GM21367 (cell line): ENCODE data around the gene NSMCE1.
"Not testable (repeated sequence)": the region's sequence is repeated elsewhere in the genome, so short reads cannot be mapped to it uniquely, and the experiment has no call there.

Experiments used
- ATAC-seq: cut with Tn5 transposase; IDR thresholded peaks from one replicate; pipeline ENCODE4 v1.9.1; 2021; ENCODE audit not compliant: unreplicated experiment

The NSMCE1 gene

DNA sequence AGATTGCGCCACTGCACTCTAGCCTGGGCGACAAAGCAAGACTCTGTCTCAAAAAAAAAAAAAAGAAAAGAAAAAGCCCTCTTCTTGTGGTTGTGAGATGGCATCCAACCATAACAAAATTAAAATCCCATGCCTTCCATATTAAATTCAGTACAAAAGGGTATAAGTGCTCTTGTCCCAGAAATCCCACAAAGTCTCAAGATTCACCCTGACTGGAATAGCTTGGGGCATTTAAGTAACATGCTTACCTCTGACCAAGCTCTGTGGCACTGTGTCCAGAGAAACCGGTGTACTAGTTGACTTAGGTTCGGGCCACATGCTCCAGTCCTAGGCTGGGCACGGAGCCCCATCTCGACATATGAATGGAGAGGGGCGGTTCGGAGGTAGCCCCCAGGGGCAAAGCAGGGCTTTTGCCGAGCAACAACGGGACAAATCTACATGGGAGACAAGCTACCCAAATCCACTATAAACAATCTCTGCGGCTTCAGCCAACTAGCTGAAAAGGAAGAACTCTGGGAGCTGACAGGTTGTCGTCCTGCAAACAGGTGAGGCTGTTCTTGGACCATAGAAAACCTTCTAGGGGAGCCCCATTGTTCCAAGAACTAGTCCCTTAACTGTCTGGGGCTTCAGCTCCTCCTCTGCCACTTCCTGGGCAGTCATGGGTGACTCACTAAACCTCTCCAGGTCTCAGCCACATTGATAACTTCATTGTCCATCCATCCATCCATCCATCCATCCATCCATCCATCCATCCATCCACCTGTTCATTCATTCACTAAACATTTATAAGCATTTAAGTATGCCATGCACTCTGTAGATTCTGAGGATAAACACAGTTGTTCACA, 34.9 kb upstream of the NSMCE1 start:
- no peak for ATAC-seq

DNA sequence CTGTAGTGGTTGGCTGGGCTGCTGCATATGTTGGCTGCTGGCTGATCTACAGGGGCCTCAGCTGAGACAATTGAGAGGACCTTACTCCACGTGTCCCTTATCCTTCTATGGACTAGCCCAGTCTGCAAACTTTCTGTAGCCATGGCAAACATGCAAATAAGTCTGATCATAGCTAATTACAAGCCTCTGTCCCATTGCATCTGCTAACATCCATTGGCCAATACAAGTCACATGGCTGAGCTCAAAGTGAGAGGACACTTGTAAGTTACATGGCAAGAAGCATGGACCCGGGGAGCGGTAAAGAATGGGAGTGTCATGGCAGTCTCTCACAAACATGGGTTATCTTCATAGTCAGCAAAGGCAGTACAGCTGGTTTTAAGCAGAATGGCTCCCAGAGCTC, 33.6 kb upstream of the NSMCE1 start:
- no peak for ATAC-seq

DNA sequence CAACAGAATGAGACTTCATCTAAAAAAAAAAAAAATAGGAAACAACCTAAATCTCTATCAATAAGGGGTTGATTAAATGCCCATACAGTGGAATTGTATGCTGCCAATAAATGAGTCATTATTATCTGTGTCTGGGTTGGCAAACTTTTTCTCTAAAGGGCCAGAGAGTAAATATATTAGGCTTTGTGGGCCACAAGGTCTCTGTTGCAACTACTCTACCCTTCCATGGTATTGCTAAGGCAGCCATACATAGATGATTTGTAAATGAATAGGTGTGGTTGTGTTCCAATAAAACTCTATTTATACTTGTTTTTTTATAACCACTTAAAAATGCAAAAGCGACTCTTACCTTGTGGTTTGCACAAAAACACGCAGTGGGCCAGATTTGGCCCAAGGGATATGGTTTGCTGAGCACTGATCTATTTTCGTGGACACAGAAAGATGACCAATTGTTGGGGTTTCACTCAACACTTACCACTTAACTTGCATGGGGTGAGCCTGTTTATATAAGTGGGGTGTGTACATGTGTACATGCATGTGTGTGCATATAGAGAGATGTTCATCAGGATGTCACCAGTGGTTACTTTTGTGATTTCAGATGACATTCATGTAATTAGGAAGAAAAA, 32.8 kb upstream of the NSMCE1 start:
- ATAC-seq: no peak

DNA sequence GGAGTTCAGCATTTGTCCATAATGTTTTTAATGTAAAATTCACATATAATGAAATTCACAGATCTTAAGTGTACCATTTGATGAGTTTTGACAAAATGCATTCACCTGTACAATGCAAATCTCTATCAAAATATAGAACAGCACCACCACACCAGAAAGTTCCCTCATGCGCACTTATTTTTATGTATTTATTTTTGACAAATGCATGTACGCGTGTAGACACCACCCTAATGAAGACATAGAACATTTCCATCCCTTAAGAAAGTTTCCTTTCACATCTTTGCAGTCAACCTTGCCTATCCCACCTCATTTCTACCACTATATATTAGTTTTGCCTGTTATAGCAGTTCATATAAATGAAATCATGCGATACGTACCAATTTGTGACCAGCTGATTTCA, 29.6 kb upstream of the NSMCE1 start:
- no peak for ATAC-seq

DNA sequence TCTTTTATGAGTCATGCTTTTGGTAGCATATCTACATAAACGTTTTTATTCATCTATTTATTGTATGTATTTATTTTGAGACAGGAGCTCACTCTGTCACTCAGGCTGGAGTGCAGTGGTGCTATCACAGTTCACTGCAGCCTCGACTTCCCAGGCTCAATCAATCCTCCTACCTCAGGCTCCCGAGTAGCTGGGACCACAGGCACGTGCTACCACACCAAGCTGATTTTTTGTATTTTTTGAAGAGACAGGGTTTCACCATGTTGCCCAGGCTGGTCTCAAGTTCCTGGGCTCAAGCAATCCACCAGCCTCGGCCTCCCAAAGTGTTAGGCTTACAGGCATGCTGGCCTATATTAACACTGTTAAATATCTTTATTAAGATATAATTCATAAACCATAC, 24.8 kb upstream of the NSMCE1 start:
- no peak for ATAC-seq

DNA sequence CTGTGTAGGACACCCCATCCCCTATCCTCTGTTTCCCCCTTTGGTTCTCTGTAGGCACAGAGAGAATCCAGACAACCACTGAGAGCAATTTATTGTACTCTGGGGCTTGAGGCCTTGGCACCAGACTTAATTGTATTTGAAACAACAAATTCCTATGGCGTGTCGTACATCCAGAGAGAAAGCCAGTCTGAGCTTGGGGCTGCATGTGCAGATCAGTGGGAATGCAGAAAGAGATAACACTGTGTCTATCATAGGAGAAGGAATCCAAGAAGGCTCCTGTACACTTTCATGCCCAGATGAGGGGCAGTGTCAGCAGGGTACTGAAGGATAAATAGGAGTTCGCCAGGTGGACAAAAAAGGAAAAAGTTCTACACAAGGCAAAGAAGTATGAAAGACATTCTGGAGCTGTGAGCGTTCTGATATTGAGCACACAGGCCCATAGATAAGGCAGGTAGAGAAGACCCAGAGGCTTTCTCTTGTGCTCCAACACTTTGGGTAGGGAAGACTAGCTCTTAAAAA, 23.2 kb upstream of the NSMCE1 start:
- no peak for ATAC-seq

DNA sequence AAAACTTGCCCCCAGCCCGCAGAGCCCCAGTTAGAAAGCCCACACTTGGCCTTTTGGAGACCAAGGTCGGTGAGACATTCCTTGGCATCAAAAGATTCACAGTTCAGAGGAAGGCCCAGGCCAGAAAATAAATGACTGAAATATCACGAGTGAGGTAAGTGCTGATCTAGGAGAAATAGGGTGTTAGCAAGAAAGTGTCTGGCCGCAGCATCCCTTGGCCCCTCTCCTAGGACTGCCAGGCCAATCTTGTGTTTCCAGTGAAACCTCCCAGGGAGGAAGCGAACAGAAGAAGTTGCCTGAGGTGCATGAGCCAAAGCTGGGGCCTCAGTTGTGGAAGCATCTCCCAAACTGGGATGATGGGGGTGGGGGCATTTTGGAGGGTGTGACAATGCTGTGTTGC, 22.5 kb upstream of the NSMCE1 start:
- no peak for ATAC-seq

DNA sequence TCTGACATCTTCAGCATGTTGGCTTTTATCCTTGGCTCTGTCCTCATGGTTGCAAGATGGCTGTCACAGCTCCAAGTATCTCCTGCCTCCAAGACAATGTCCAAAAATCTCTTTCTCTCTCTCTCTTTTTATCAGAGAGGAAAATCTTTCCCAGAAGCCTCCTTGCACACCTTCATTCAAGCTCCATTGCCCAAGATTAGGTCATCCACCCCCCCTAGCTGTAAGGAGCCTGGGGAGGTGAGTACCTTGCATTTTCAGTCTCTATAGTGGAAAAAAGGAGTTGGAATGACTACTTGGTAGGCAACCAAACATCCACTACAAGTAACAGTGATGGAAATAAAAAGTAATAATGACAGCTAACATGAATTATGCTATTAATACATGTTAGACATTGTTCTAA, 22.0 kb upstream of the NSMCE1 start:
- ATAC-seq: no peak

DNA sequence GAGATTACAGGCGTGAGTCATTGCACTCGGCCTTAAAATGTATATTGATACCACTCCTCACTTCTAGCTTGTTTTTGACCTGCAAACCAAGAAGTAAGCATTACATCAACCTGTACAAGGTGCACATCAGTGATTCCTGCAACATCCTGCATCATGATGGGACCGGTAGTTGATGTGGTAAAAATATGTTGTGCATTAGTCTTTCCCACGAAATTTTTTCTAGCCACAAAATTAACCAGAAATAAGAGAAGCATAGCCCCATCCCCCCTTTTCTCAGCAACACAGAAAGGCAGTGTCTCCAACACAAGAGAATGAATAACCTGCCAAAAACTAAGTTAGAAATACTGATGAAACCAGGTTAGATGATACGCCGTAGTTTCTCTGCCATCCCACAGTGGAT, 21.1 kb upstream of the NSMCE1 start:
- ATAC-seq: no peak

DNA sequence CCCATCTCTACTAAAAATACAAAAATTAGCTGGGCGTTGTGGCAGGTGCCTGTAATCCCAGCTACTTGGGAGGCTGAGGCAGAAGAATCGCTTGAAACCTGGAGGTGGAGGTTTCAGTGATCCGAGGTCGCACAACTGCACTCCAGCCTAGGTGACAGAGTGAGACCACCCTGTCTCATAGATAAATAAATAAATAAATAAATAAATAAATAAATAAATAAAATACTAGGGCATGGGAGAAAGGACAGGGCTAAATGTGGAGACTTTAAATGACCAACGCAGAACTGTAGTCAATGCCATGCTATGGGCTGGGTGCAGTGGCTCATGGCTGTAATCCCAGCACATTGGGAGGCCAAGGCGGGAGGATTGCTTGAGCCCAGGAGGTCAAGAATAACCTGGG, 19.7 kb upstream of the NSMCE1 start:
- not testable (repeated sequence) for ATAC-seq

DNA sequence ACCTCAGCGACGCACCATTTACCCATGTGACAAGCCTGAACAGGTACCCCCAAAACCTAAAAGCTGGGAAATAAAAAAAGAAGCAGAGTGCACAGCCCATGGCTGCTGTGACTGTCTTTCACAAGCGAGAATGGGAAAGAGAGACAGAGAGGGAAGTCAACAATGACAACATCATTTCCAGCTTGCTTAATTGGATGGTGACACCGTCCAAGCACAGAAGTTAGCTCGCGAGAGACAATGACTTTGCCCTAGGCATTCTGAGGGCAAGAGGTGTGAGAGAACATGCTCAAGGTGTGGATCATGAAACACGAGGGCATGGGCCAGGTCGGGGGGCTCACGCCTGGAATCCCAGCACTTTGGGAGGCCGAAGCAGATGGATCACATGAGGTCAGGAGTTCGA, 19.3 kb upstream of the NSMCE1 start:
- no peak for ATAC-seq

DNA sequence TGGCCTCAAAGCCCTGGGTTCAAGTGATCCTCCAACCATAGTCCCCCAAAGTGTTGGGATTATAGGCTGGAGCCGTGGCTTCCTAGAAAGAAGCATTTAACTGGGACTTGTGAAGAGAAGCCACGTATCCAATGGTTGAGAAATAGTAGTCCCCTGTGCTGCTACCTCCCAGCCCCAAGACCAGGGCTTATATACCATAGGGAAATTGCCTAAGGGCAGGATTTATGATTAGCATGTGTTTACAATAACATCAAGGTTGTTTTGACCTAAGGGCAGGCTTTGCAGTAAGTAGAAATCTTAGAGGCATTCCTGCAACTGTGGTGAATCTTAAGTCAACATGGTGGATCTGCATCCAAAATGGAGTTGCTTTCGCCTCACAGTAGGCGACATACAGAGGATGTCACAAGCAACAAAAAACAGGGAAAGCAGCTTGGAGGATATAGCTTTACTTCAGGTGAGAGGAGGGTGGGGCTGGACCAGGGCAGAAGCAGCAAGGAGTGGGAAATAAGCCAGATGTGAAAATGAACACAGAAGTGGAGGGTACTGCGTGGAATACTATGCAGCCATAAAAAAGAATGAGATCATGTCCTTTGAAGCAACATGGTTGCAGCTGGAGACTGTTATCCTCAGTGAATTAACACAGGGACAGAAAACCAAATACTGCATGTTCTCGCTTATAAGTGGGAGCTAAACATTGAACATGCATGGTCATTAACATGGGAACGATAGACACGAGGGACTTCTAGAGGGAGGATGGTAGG, 18.7 kb upstream of the NSMCE1 start:
- no peak for ATAC-seq

DNA sequence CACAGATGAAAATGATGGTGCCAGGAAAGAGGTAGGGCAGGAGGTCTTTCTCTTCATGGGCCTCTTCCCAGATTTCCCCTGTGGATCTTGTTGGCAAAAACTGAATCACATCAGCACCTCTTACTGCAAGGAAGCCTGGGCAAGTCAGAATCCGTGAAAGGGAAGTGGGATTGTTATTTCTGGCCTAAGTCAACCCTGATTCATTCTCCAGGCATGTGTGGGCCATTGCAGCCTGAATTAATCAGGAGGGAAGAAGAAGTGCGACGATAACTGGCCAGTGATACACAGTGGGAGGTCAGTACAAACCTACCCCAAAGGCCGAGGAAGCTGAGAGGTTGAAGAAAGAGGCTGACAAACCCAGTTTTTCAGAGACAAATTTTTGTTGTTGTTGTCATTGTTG, 17.9 kb upstream of the NSMCE1 start:
- no peak for ATAC-seq

DNA sequence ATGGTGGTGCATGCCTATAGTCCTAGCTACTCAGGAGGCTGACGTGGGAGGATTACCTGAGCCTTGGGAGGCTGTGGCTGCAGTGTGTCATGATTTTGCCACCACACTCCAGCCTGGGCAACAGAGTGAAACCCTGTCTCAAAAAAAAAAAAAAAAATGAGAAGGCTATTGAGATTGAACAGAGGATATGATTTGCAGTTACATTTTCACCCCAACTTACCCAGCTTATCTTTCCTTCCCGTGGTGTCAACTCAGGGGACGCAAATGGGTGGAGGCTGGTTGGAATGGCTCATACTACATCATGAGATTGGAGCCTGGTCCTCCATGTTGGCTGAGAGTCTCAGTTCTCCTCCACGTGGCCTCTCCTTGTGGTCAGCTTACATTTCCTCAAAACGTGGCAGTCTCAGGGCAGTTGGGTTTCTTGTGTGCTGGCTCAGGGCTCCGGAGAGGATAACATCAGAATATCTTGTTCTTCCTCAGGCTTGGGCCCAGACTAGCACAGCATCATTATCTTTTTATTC, 17.2 kb upstream of the NSMCE1 start:
- ATAC-seq: no peak

DNA sequence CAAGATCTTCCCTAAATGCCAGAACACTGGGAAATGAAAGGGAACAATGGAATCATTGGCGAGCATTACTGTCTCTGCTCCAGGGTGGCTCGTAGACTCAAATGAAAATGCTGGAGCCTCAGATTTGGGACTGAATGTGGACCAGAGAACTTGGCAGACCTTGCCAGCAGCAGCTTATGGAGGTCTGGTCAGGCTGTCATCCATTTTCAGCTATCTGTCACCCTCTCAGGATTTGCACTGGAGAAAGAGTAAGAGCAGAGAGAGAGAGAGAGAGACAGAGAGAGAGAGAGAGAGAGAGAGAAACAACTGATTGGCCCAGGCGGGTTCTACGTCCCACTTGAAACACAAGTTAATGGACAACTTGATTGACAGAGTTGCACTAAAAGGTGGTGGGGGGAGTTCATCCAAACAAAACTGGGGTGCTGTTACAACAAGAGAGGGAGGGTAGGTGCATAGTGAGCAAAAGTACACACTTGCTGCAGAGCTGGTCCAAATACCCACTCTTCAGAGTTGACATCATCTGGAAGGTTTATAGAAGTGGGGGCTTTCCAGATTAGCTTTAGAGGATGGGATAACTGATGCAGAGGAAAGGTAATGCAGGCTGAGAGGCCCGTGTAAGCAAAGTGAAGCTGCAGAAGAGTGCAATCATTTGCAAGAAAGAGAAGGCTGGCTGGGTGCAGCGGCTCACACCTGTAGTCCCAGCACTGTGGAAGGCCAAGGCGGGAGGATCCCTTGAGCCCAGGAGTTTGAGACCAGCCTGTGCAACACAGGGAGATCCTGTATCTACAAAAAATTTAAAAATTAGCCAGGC, 16.5 kb upstream of the NSMCE1 start:
- no peak for ATAC-seq

DNA sequence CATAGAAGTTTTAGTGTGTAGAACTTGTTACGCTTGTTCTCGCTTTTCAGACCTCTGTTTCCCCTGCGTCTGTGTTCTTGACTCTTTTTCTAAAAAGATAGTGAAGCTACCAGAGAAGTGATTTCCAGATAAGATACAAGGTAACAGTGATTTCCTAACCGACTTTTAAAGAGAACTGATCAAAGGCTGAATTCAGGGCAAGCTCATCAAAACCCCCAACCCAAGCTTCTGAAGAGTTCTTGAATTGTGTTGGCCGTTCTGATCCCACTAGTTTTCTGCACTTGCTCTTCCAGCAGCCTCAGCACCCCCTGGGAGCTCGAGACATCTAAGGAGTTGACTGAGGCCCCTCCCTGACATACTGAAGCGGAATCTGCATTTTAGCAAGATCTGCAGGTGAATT, 12.7 kb upstream of the NSMCE1 start:
- ATAC-seq: no peak

DNA sequence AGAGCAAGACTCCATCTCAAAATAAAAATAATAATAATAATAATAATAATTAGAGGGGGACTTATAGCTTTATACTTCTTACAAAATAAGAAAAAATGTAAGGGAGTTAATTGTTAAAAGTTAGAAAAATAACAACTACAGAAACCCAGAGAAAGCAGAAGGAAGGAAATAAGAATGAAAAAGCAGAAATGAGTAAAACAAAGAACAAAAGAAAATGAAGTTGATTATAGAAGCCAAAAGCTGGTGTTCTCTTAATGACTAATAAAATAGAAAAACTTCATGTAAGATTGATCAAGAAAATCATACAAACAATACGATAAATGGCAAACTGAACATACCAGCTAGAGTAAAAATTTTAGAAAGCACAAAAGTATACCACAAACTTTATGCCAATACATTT, 6.8 kb upstream of the NSMCE1 start:
- no peak for ATAC-seq

DNA sequence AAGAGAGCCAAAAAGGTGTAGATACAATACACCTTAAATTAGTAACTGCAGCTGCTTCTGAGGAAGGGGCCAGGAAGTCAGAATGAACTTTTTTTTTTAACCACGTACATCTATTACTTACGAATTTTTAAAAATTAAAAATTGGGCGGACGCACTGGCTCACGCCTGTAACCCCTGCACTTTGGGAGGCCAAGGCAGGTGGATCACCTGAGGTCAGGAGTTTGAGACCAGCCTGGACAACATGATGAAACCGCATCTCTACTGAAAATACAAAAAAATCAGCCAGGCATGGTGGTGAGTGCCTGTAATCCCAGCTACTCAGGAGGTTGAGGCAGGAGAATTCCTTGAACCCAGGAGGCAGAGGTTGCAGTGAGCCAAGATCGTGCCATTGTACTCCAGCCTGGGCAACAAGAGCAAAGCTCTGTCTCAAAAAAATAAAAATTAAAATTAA, 5.9 kb upstream of the NSMCE1 start:
- ATAC-seq: not testable (repeated sequence)

DNA sequence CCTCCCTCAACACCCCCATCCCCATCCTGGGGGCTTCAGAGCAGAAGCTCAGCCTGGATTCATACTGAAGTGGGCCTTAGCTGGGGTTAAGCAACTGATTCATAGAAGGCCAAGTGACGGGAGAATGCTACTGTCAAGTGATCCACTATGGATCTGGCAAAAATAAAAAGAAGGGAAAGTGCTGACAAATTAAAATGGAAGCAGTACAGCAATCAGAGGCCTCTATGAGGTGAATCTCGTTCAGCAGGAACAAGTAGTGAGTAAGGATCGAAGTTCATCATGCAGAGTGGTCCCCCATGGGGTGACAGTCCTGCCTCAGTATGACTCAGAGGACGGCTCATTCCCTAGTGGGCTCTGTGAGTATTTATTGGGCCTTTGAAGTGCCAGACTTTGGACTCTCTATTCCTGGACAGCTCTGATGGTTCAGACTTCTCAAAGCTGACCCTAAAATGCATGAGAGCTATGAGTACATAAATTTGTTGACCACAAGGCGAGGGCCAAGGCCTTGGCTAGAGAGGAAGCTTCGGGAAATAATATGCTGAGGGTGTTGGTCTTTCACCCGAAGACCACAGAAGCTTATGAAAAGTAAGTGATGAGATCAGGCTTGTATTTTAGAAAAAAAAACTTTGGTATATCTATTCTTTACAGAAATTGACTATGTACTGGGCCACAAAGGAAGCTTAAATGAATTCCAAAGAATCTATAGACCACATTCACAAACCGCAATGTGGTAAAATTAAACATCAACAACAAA, 5.3 kb upstream of the NSMCE1 start:
- ATAC-seq: no peak

DNA sequence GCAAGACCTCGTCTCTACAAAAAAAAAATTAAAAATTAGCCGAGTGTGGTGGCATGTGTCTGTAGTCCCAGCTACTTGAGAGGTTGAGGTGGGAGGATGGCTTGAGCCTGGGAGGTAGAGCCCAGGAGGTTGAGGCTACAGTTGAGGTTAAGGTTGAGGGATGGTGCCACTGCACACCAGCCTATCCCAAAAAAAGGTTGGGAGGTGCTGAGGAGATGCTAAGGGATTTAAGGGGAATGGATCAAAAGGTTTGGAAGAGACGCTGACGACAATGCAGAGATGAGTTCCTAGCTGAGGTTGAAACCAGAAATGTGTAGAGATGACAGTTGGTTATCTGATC, 4.7 kb upstream of the NSMCE1 start:
- ATAC-seq: no peak
